CD4-positive, alpha-beta memory T cell (primary cell): Measurements from ENCODE around the gene FUT2. TPM values are rescaled to one million over a fixed set of nuclear protein-coding genes. Genes with fewer than 3 reads are reported as not detected.
"Not testable (repeated sequence)": the region's sequence is repeated elsewhere in the genome, so short reads cannot be mapped to it uniquely, and the experiment has no call there.

Experiments
- CTCF ChIA-PET: fragments of 350-600 bp; sonication (Branson Sonifier 250); formaldehyde crosslinking; loops from one replicate; lab custom pipeline; 2021; ENCODE audit warnings: inconsistent platforms; ENCODE audit not compliant: partially characterized antibody; lab: Charles Lee
- POLR2A ChIA-PET: fragments of 350-600 bp; sonication (Branson Sonifier 250); formaldehyde crosslinking; loops from one replicate; lab custom pipeline; 2021; ENCODE audit not compliant: partially characterized antibody; lab: Charles Lee
- DNase-seq, 5 donors: peaks; one replicate each; pipeline versions ENCODE4 v3.0.0 to v3.0.0-alpha.2; 2020 to 2022; ENCODE audit warnings: mixed read lengths in 1 of 5
- H3K27ac ChIP-seq: one replicate; pipeline ENCODE4 v1.7.0; 2013; ENCODE audit warnings: low read depth, low read length
- H3K27me3 ChIP-seq: 2 replicates; pipeline ENCODE4 v1.7.0; 2013; ENCODE audit warnings: mild to moderate bottlenecking, low read length, moderate library complexity; ENCODE audit not compliant: insufficient read depth
- H3K36me3 ChIP-seq: 2 replicates; pipeline ENCODE4 v1.7.0; 2013; ENCODE audit warnings: mild to moderate bottlenecking, low read length, moderate library complexity; ENCODE audit not compliant: insufficient read depth
- H3K4me1 ChIP-seq: 2 replicates; pipeline ENCODE4 v1.7.0; 2013; ENCODE audit warnings: mild to moderate bottlenecking, low read length, moderate library complexity; ENCODE audit not compliant: insufficient read depth
- H3K4me3 ChIP-seq, 2 donors: one replicate each; pipeline ENCODE4 v1.7.0; 2013; ENCODE audit warnings: low read length in 2 of 2, mild to moderate bottlenecking in 1 of 2
- H3K9me3 ChIP-seq, 2 donors: one replicate each; pipeline ENCODE4 v1.7.0; 2013; ENCODE audit warnings: low read length in 2 of 2, control low read depth in 1 of 2; ENCODE audit not compliant: control insufficient read depth in 1 of 2
- H3K27ac Mint-ChIP-seq, 7 donors: one replicate each; pipeline ENCODE4 v1.8.0; 2020 to 2021; ENCODE audit warnings: mixed read lengths in 7 of 7, mild to moderate bottlenecking in 6 of 7, inconsistent platforms in 3 of 7, moderate library complexity in 3 of 7
- H3K27me3 Mint-ChIP-seq, 2 donors: one replicate each; pipeline ENCODE4 v1.8.0; 2020 to 2021; ENCODE audit warnings: mixed read lengths in 2 of 2
- H3K36me3 Mint-ChIP-seq, 2 donors: one replicate each; pipeline ENCODE4 v1.8.0; 2020 to 2021; ENCODE audit warnings: mixed read lengths in 2 of 2, inconsistent platforms in 1 of 2, mild to moderate bottlenecking in 1 of 2
- H3K4me1 Mint-ChIP-seq, 4 donors: one replicate each; pipeline ENCODE4 v1.8.0; 2020 to 2021; ENCODE audit warnings: mixed read lengths in 4 of 4, mild to moderate bottlenecking in 1 of 4
- H3K4me3 Mint-ChIP-seq, 8 donors: one replicate each; pipeline ENCODE4 v1.8.0; 2020 to 2021; ENCODE audit warnings: mixed read lengths in 8 of 8, mild to moderate bottlenecking in 7 of 8, moderate library complexity in 6 of 8, inconsistent platforms in 3 of 8
- H3K9me3 Mint-ChIP-seq, 8 donors: one replicate each; pipeline ENCODE4 v1.8.0; 2020 to 2021; ENCODE audit warnings: mixed read lengths in 8 of 8, mild to moderate bottlenecking in 5 of 8, inconsistent platforms in 3 of 8, moderate library complexity in 1 of 8
- intact Hi-C: fragments of 100-400 bp; cut with micrococcal nuclease; formaldehyde crosslinking; loops from one replicate; pipeline ENCODE4 v1.15.1; 2023
- polyA plus RNA-seq, 2 donors: library from polyadenylated mRNA; unstranded; fragments of 300-500 nt; fragmentation: Illumina TruSeq; gene quantifications; one replicate each; pipeline ENCODE4 v1.2.3, GENCODE V29; 2021
- total RNA-seq, 2 experiments: library from RNA; stranded (reverse); gene quantifications; one replicate each; pipeline ENCODE4 v1.2.3, GENCODE V29; 2021

FUT2 gene
- total and polyA plus RNA-seq, 4 experiments from 2014 or later: 0.11 to 0.59 TPM; not detected in 2

GRCh38 chr19:48654299-48655059 lies 41.3 kb upstream of the FUT2 start:
- Histone ChIP-seq H3K27me3 (no peaks in the 10 kb centered on the region), H3K27ac (no peak overlapping the region), H3K9me3 (no peaks in the 10 kb centered on the region), H3K36me3 (no peaks in the 10 kb centered on the region), H3K4me1 (peaks cover 4% of the 10 kb centered on the region), H3K4me3 (no peak overlapping the region)
- no peaks in the 10 kb centered on the region for H3K27me3 Mint-ChIP-seq
- no peaks in the 10 kb centered on the region for H3K36me3 Mint-ChIP-seq
- intact Hi-C loops: no loop called here
- peak overlapping the region in 1 of 7 donors; percentile 70 for H3K27ac Mint-ChIP-seq
- ChIA-PET CTCF (interaction anchor here (1.7 kb wide), 1 partner anchor 21 kb away, joined by 13 read pairs; no protein-coding TSS in a partner anchor), POLR2A (no interaction called here)
- no peaks in the 10 kb centered on the region for H3K9me3 Mint-ChIP-seq
- peaks cover 2 to 9% (median 4%) of the 10 kb centered on the region in 4 donors for H3K4me1 Mint-ChIP-seq
- no peak for DNase-seq
- H3K4me3 Mint-ChIP-seq: no peak overlapping the region

- no peaks in the 10 kb centered on the region for H3K36me3 ChIP-seq
- intact Hi-C loops: no loop called here
- no peak for DNase-seq
- H3K4me1 ChIP-seq: peaks cover 10% of the 10 kb centered on the region
- H3K9me3 Mint-ChIP-seq: no peaks in the 10 kb centered on the region
- H3K36me3 Mint-ChIP-seq: no peaks in the 10 kb centered on the region
- H3K27ac Mint-ChIP-seq: peak overlapping the region in 1 of 7 donors; percentile 70
- H3K4me3 Mint-ChIP-seq: no peak overlapping the region
- no peaks in the 10 kb centered on the region for H3K9me3 ChIP-seq
- no peaks in the 10 kb centered on the region for H3K27me3 Mint-ChIP-seq
- H3K4me1 Mint-ChIP-seq: peaks cover 5 to 9% (median 8%) of the 10 kb centered on the region in 4 donors
- no peak overlapping the region for H3K27ac ChIP-seq
- no peak overlapping the region for H3K4me3 ChIP-seq
- ChIA-PET POLR2A (interaction anchor here (0.6 to 2.3 kb wide), 2 partner anchors 11 to 131 kb away, joined by 3 to 8 read pairs; partner anchors contain the start of gene CA11), CTCF (interaction anchor here (0.9 to 1.9 kb wide), 4 partner anchors 17 to 187 kb away, joined by 3 to 6 read pairs (median 4); no protein-coding TSS in a partner anchor)
- H3K27me3 ChIP-seq: no peaks in the 10 kb centered on the region
These were observed 38.8 kb upstream of the FUT2 start for GRCh38 chr19:48656840-48657474.

- CTCF ChIA-PET: interaction anchor here (0.7 to 1.9 kb wide), 6 partner anchors 16 to 504 kb away, joined by 3 to 6 read pairs (median 4); no protein-coding TSS in a partner anchor
- H3K27ac ChIP-seq, H3K27me3 Mint-ChIP-seq, H3K4me3 Mint-ChIP-seq, DNase-seq, H3K27me3 ChIP-seq, H3K9me3 Mint-ChIP-seq, H3K9me3 ChIP-seq, H3K4me3 ChIP-seq, intact Hi-C loops, H3K36me3 ChIP-seq, H3K36me3 Mint-ChIP-seq: not testable (repeated sequence)
- Mint-ChIP-seq H3K4me1 (peaks cover 5 to 12% (median 8%) of the 10 kb centered on the region in 4 donors), H3K27ac (peak overlapping the region in 1 of 7 donors; percentile 55)
- H3K4me1 ChIP-seq: peaks cover 10% of the 10 kb centered on the region
- POLR2A ChIA-PET: interaction anchor here (0.6 kb wide), 1 partner anchor 130 kb away, joined by 3 read pairs; no protein-coding TSS in a partner anchor
These were observed 37.9 kb upstream of the FUT2 start for GRCh38 chr19:48657828-48658227.

- Mint-ChIP-seq H3K9me3 (no peaks in the 10 kb centered on the region), H3K36me3 (no peaks in the 10 kb centered on the region), H3K27me3 (no peaks in the 10 kb centered on the region), H3K27ac (peak overlapping the region in 2 of 7 donors; percentile 70 to 79), H3K4me3 (peak overlapping the region in 1 of 8 donors; percentile 25), H3K4me1 (peaks cover 5 to 12% (median 8%) of the 10 kb centered on the region in 4 donors)
- CTCF ChIA-PET: interaction anchor here (1.5 to 2.1 kb wide), 4 partner anchors 16 to 185 kb away, joined by 3 to 6 read pairs (median 5); no protein-coding TSS in a partner anchor
- POLR2A ChIA-PET: interaction anchor here (0.8 kb wide), 1 partner anchor 10 kb away, joined by 3 read pairs; no protein-coding TSS in a partner anchor
- intact Hi-C loops: no loop called here
- no peak overlapping the region for H3K27ac ChIP-seq
- H3K4me1 ChIP-seq: peaks cover 10% of the 10 kb centered on the region
- H3K27me3 ChIP-seq: no peaks in the 10 kb centered on the region
- no peak overlapping the region for H3K4me3 ChIP-seq
- no peaks in the 10 kb centered on the region for H3K9me3 ChIP-seq
- no peak for DNase-seq
- H3K36me3 ChIP-seq: no peaks in the 10 kb centered on the region
These were observed 37.3 kb upstream of the FUT2 start for GRCh38 chr19:48658483-48658882.

GRCh38 chr19:48659768-48660167 lies 36.0 kb upstream of the FUT2 start:
- H3K9me3 ChIP-seq: no peaks in the 10 kb centered on the region
- peaks cover 5 to 12% (median 8%) of the 10 kb centered on the region in 4 donors for H3K4me1 Mint-ChIP-seq
- H3K27me3 ChIP-seq: no peaks in the 10 kb centered on the region
- H3K9me3 Mint-ChIP-seq: no peaks in the 10 kb centered on the region
- H3K36me3 ChIP-seq: no peaks in the 10 kb centered on the region
- H3K27ac Mint-ChIP-seq: peak overlapping the region in 1 of 7 donors; percentile 31
- intact Hi-C loops: no loop called here
- DNase-seq: no peak
- POLR2A ChIA-PET: no interaction called here
- H3K27me3 Mint-ChIP-seq: no peaks in the 10 kb centered on the region
- H3K4me3 Mint-ChIP-seq: no peak overlapping the region
- CTCF ChIA-PET: interaction anchor here (2.1 kb wide), 1 partner anchor 15 kb away, joined by 6 read pairs; no protein-coding TSS in a partner anchor
- H3K36me3 Mint-ChIP-seq: no peaks in the 10 kb centered on the region
- H3K4me3 ChIP-seq: no peak overlapping the region
- H3K27ac ChIP-seq: no peak overlapping the region
- peaks cover 10% of the 10 kb centered on the region for H3K4me1 ChIP-seq

- Histone ChIP-seq H3K27ac (peak overlapping the region; percentile 44), H3K4me3 (peak overlapping the region in 1 of 2 donors; percentile 25), H3K9me3 (no peaks in the 10 kb centered on the region), H3K27me3 (no peaks in the 10 kb centered on the region), H3K4me1 (peaks cover 10% of the 10 kb centered on the region), H3K36me3 (no peaks in the 10 kb centered on the region)
- H3K4me1 Mint-ChIP-seq: peaks cover 5 to 12% (median 8%) of the 10 kb centered on the region in 4 donors
- ChIA-PET POLR2A (interaction anchor here (1.3 kb wide), 1 partner anchor 52 kb away, joined by 3 read pairs; no protein-coding TSS in a partner anchor), CTCF (no interaction called here)
- no peaks in the 10 kb centered on the region for H3K9me3 Mint-ChIP-seq
- H3K27me3 Mint-ChIP-seq: no peaks in the 10 kb centered on the region
- H3K27ac Mint-ChIP-seq: peak overlapping the region; percentile 79 to 99 (median 98)
- H3K4me3 Mint-ChIP-seq: peak overlapping the region; percentile 70 to 87 (median 81)
- peak; percentile 82 to 88 (median 85) for DNase-seq
- H3K36me3 Mint-ChIP-seq: no peaks in the 10 kb centered on the region
- intact Hi-C loops: loop anchor here (1.0 kb wide), 1 partner anchor 15 kb away; the partner anchor contains the start of gene CA11
These were observed 34.7 kb upstream of the FUT2 start for GRCh38 chr19:48660852-48661710.
